CD4-positive, alpha-beta T cell treated with Interferon gamma for 1 hour (primary cell): ENCODE measurements around the gene DNAI2.
A peak's percentile ranks its signal among the peaks of the same experiment; 100 is the strongest.
"Not testable (repeated sequence)": the region's sequence is repeated elsewhere in the genome, so short reads cannot be mapped to it uniquely, and the experiment has no call there.

Experiments used
- DNase-seq: peaks from one replicate; pipeline ENCODE4 v3.0.0-alpha.2; 2020

Gene DNAI2

GRCh38 chr17:74245871-74246270, 28.2 kb upstream of the DNAI2 start:
- no peak for DNase-seq

GRCh38 chr17:74249590-74250270, 24.3 kb upstream of the DNAI2 start:
- no peak for DNase-seq

GRCh38 chr17:74250324-74250995, 23.6 kb upstream of the DNAI2 start:
- no peak for DNase-seq

GRCh38 chr17:74251051-74251450, 23.0 kb upstream of the DNAI2 start:
- no peak for DNase-seq

- no peak for DNase-seq
Observed at GRCh38 chr17:74251569-74251968, 22.5 kb upstream of the DNAI2 start.

GRCh38 chr17:74252211-74252610, 21.8 kb upstream of the DNAI2 start:
- DNase-seq = no peak

- DNase-seq = no peak
Observed at GRCh38 chr17:74253036-74253435, 21.0 kb upstream of the DNAI2 start.

- DNase-seq = no peak
Observed at GRCh38 chr17:74257311-74257710, 16.7 kb upstream of the DNAI2 start.

GRCh38 chr17:74259667-74260524, 14.1 kb upstream of the DNAI2 start:
- no peak for DNase-seq

- no peak for DNase-seq
Observed at GRCh38 chr17:74260525-74260850, 13.5 kb upstream of the DNAI2 start.

- no peak for DNase-seq
Observed at GRCh38 chr17:74262601-74263000, 11.4 kb upstream of the DNAI2 start.

GRCh38 chr17:74267054-74267453, 7.0 kb upstream of the DNAI2 start:
- DNase-seq = not testable (repeated sequence)

- DNase-seq = no peak
Observed at GRCh38 chr17:74267579-74267978, 6.5 kb upstream of the DNAI2 start.

GRCh38 chr17:74267987-74268499, 6.0 kb upstream of the DNAI2 start:
- DNase-seq = no peak

- DNase-seq = no peak
Observed at GRCh38 chr17:74268558-74268957, 5.5 kb upstream of the DNAI2 start.

GRCh38 chr17:74270333-74270732, 3.7 kb upstream of the DNAI2 start:
- no peak for DNase-seq

GRCh38 chr17:74271281-74271680, 2.8 kb upstream of the DNAI2 start:
- peak; percentile 19 for DNase-seq

- DNase-seq = no peak
Observed at GRCh38 chr17:74271901-74272561, 2.0 kb upstream of the DNAI2 start.

GRCh38 chr17:74272731-74273201, 1.3 kb upstream of the DNAI2 start:
- DNase-seq = no peak

- no peak for DNase-seq
Observed at GRCh38 chr17:74274709-74275340, 791 bp downstream of the DNAI2 start.

GRCh38 chr17:74276051-74276476, 2.0 kb downstream of the DNAI2 start:
- DNase-seq = no peak

- DNase-seq = no peak
Observed at GRCh38 chr17:74276541-74277009, 2.5 kb downstream of the DNAI2 start.
